GM15510 (cell line): ENCODE measurements around the gene PLXDC1.

Experiments used
- POLR2A ChIP-seq: IDR thresholded peaks from 3 replicates; pipeline ENCODE4 v1.6.1; 2011; ENCODE audit warnings: borderline replicate concordance; ENCODE audit not compliant: insufficient read length; ENCODE audit errors: extremely low read depth

The PLXDC1 gene

GRCh38 chr17:39014044-39014794 lies 137.2 kb downstream of the PLXDC1 start:
- TF ChIP-seq POLR2A = no peak
